ENCODE results near the gene POLA1.

POLA1 gene

DNA sequence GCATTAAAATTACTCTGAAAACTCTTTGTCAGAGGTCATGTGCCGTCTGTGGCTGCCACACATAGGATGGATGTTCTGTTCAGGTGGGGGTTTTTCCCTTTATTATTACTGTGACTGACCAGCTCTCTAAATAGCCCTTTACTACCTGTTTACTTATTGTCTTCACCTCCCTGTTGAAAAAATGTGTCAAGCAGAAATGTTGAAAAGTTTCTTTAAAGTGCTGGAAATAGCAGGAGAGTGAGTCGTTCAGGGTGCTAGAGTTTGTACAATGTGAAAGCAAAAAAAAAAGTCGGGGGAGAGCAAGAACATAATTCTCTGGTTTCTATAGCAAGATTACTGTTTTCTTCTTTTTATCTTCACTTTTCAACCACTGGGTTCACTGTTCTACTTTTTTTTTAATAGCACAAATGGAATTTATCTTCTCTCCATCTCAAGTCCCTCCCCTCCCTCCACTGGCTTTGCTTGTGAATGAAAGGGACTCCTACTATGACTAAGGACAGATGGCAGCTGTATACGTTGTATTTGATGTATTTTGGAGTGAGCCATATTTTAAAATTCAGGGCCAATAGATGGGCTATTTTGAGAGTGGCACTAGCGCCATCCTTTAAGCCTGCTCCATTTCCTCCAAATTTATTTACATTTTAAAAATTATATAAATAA lies 288.7 kb downstream of the POLA1 start:
- DNase-seq (ENCODE audit: low spot score) = no peak

GRCh38 chrX:24983931-24984330 lies 290.2 kb downstream of the POLA1 start:
- no peak for DNase-seq (ENCODE audit: low spot score)

- no peak for DNase-seq (ENCODE audit: low spot score)
Measured at GRCh38 chrX:24985120-24985519, 291.4 kb downstream of the POLA1 start.

GRCh38 chrX:24987731-24988130 lies 294.0 kb downstream of the POLA1 start:
- no peak for DNase-seq (ENCODE audit: low spot score)

- DNase-seq (ENCODE audit: low spot score) = no peak
Measured at GRCh38 chrX:24988314-24988713, 294.6 kb downstream of the POLA1 start.

GRCh38 chrX:24990535-24990934 lies 296.8 kb downstream of the POLA1 start:
- DNase-seq (ENCODE audit: low spot score) = no peak

DNA sequence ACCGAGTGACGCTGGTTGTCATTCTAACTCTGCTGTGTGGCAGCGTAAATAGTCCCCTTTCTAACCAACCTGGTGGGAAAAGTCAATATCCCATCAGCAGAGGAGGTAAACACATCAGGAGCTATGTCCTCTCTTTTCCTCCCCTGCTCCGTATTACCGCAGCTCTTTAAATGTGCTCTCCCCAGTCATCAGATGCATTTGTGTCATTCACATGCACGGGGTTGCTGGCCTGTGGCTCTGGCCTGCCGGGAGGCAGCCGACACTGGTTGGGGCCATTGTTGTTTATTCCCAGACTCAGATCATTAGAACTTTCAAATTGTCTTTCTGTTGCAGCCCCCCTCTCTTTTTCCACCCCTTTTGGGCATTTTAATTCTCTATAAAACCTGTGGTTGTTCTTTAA lies 300.2 kb downstream of the POLA1 start:
- no peak for DNase-seq (ENCODE audit: low spot score)

DNA sequence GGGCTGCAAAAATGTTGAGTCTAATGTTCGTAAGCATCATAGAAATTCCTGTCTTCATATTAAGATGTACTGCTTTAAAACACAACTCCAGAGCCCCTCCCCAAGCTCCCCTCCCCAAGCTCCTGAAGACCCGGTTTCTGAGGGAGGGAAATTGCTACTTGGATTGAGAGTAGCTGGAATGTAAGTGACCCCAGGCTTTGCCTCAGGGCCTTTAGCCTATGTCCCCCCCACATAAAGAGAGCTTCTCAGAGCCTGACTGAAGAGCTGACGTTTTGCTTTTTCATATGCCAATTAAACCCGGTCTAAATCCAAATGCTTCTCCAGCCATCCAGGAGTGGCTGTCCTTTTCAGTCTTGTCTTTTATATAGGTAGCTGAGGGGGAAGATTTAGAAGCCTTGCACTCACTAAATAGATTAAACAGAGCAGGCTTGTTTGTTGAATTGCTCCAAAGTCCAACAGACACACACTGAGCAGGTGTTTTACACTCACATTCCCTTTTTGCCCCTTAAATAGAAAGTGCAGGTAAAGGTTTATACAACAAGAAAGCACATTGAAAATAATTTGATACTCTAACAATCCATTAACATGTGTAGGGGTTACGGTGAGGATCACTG lies 302.5 kb downstream of the POLA1 start:
- DNase-seq (ENCODE audit: low spot score) = no peak

GRCh38 chrX:24999511-24999910 lies 305.8 kb downstream of the POLA1 start:
- no peak for DNase-seq (ENCODE audit: low spot score)

GRCh38 chrX:25001808-25002660 lies 308.3 kb downstream of the POLA1 start:
- DNase-seq (ENCODE audit: low spot score) = no peak

- no peak for DNase-seq (ENCODE audit: low spot score)
Measured at GRCh38 chrX:25002661-25003020, 308.9 kb downstream of the POLA1 start.

GRCh38 chrX:25003066-25003849 lies 309.5 kb downstream of the POLA1 start:
- no peak for DNase-seq (ENCODE audit: low spot score)

DNA sequence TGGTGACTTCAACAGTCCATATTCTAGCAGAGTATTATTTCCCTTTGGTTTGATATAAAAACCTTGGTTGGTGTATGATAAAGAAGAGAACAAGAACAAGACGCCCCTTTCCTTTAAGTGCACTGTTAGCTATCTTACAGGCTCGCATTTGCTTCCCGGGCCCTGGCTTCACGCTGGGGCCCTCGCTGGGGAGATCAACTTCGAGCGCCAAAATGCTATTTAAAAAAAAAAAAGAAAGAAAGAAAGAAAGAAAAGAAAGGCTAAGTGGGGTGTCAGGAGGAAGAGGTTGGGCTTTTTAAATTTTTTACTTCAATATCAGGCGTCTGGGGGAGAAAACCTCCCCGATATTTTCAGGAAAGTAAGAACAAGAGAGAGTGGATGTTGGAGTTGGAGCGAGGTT lies 310.3 kb downstream of the POLA1 start:
- no peak for DNase-seq (ENCODE audit: low spot score)

- no peak for DNase-seq (ENCODE audit: low spot score)
Measured at GRCh38 chrX:25004485-25005032, 310.8 kb downstream of the POLA1 start.

DNA sequence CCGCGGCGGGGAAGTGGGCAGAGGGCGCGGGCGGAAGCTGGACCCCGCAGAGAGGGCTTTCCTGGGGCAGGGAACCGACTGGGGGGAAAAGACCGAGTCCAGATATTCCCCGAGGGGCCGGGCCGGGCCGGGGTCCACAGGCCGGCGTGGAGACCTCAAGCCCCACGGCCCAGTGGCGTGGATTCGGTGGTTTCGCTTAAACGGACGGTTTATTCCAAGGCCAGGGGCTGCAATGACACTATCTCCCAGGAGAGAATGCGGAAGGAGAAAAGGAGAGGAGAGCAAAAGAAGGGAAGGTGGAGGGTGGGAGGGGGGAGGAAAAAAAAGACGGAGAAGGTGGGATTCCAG lies 311.3 kb downstream of the POLA1 start:
- no peak for DNase-seq (ENCODE audit: low spot score)

- DNase-seq (ENCODE audit: low spot score) = no peak
Measured at GRCh38 chrX:25005382-25006185, 311.9 kb downstream of the POLA1 start.

GRCh38 chrX:25006586-25007058 lies 312.9 kb downstream of the POLA1 start:
- no peak for DNase-seq (ENCODE audit: low spot score)

GRCh38 chrX:25007059-25008053 lies 313.6 kb downstream of the POLA1 start:
- DNase-seq (ENCODE audit: low spot score) = no peak

DNA sequence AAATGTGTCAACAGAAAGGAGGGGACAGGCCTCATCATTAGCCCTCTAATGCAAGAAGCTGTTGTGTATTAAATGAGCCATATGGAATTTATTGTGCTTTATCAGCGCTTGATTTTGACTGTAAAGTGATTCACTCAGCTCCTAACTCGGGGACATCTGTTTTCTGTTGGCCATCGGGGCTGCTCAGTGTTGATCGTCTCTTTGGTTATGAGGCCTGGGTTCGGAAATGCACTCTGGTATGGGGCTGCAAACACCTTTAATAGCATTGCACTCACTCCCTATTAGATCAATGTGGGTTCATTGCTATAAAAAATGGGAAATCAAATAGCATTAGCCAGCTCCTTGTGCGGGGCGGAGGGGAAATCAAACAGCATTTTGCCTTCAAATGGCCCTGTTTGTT lies 315.7 kb downstream of the POLA1 start:
- no peak for DNase-seq (ENCODE audit: low spot score)

Data from putamen (tissue), 1 donor.